ENCODE data around the gene CABLES1.

Gene CABLES1

GRCh38 chr18:23198217-23198845 lies 63.0 kb downstream of the CABLES1 start:
- FAIRE-seq: no peak
- TF ChIP-seq CTCF (IDR thresholded peaks at IDR 0.05; ENCODE audit: insufficient read depth, missing control alignments): no peak
- no peak for DNase-seq (ENCODE audit: insufficient read length, low spot score)

GRCh38 chr18:23200756-23201155 lies 65.5 kb downstream of the CABLES1 start:
- TF ChIP-seq CTCF (IDR thresholded peaks at IDR 0.05; ENCODE audit: insufficient read depth, missing control alignments): no peak
- FAIRE-seq: no peak
- no peak for DNase-seq (ENCODE audit: insufficient read length, low spot score)

- no peak for DNase-seq (ENCODE audit: insufficient read length, low spot score)
- no peak for TF ChIP-seq CTCF (IDR thresholded peaks at IDR 0.05; ENCODE audit: insufficient read depth, missing control alignments)
- FAIRE-seq: no peak
Measured at GRCh38 chr18:23201741-23202140, 66.5 kb downstream of the CABLES1 start.

GRCh38 chr18:23203891-23204432 lies 68.7 kb downstream of the CABLES1 start:
- no peak for DNase-seq (ENCODE audit: insufficient read length, low spot score)

GRCh38 chr18:23204589-23205235 lies 69.4 kb downstream of the CABLES1 start:
- FAIRE-seq (no peak), DNase-seq (ENCODE audit: insufficient read length, low spot score) (no peak)
- TF ChIP-seq CTCF (IDR thresholded peaks at IDR 0.05; ENCODE audit: insufficient read depth, missing control alignments): no peak

More at GRCh38 chr18:23203891-23204432, 68.7 kb downstream of the CABLES1 start:
- TF ChIP-seq CTCF (IDR thresholded peaks at IDR 0.05; ENCODE audit: insufficient read depth, missing control alignments): no peak
- no peak for FAIRE-seq

GRCh38 chr18:23205980-23206379 lies 70.7 kb downstream of the CABLES1 start:
- FAIRE-seq: no peak
- no peak for TF ChIP-seq CTCF (IDR thresholded peaks at IDR 0.05; ENCODE audit: insufficient read depth, missing control alignments)

More at GRCh38 chr18:23205980-23206379, 70.7 kb downstream of the CABLES1 start:
- no peak for DNase-seq (ENCODE audit: insufficient read length, low spot score)
